Inflammatory macrophage treated with lipopolysaccharide for 1 hour (primary cell): ENCODE data around the gene NAALADL2.
"Not testable (repeated sequence)": the region's sequence is repeated elsewhere in the genome, so short reads cannot be mapped to it uniquely, and the experiment has no call there.

Source experiments
- DNase-seq, 2 donors: peaks; one replicate each; pipeline ENCODE4 v3.0.0-alpha.2; 2020 to 2022

Gene NAALADL2

GRCh38 chr3:175077216-175077615 lies 218.1 kb downstream of the NAALADL2 start:
- DNase-seq, result no peak

GRCh38 chr3:175082631-175083030 lies 223.5 kb downstream of the NAALADL2 start:
- no peak for DNase-seq

GRCh38 chr3:175087128-175087527 lies 228.0 kb downstream of the NAALADL2 start:
- not testable (repeated sequence) for DNase-seq

- DNase-seq, result no peak
These were observed 229.7 kb downstream of the NAALADL2 start for GRCh38 chr3:175088766-175089380.

- DNase-seq, result no peak
These were observed 232.4 kb downstream of the NAALADL2 start for GRCh38 chr3:175091426-175092114.

- DNase-seq, result no peak
These were observed 234.6 kb downstream of the NAALADL2 start for GRCh38 chr3:175093748-175094147.

- DNase-seq, result no peak
These were observed 235.2 kb downstream of the NAALADL2 start for GRCh38 chr3:175094344-175094743.

GRCh38 chr3:175098644-175099043 lies 239.5 kb downstream of the NAALADL2 start:
- DNase-seq, result no peak

- no peak for DNase-seq
These were observed 243.0 kb downstream of the NAALADL2 start for GRCh38 chr3:175102161-175102560.

- DNase-seq, result no peak
These were observed 244.2 kb downstream of the NAALADL2 start for GRCh38 chr3:175103298-175103697.

- DNase-seq, result no peak
These were observed 245.9 kb downstream of the NAALADL2 start for GRCh38 chr3:175105066-175105465.

- no peak for DNase-seq
These were observed 248.1 kb downstream of the NAALADL2 start for GRCh38 chr3:175107231-175107630.

GRCh38 chr3:175107995-175108394 lies 248.9 kb downstream of the NAALADL2 start:
- no peak for DNase-seq

GRCh38 chr3:175108613-175109151 lies 249.5 kb downstream of the NAALADL2 start:
- no peak for DNase-seq

GRCh38 chr3:175111036-175111435 lies 251.9 kb downstream of the NAALADL2 start:
- DNase-seq, result no peak

- DNase-seq, result no peak
These were observed 259.3 kb downstream of the NAALADL2 start for GRCh38 chr3:175118382-175118941.

- no peak for DNase-seq
These were observed 262.1 kb downstream of the NAALADL2 start for GRCh38 chr3:175121225-175121624.

GRCh38 chr3:175127075-175127662 lies 268.0 kb downstream of the NAALADL2 start:
- no peak for DNase-seq

- DNase-seq, result no peak
These were observed 270.0 kb downstream of the NAALADL2 start for GRCh38 chr3:175129126-175129525.

GRCh38 chr3:175129571-175129970 lies 270.4 kb downstream of the NAALADL2 start:
- DNase-seq, result no peak

GRCh38 chr3:175131866-175132265 lies 272.7 kb downstream of the NAALADL2 start:
- not testable (repeated sequence) for DNase-seq

- DNase-seq, result not testable (repeated sequence)
These were observed 273.6 kb downstream of the NAALADL2 start for GRCh38 chr3:175132706-175133105.

GRCh38 chr3:175144368-175144767 lies 285.2 kb downstream of the NAALADL2 start:
- no peak for DNase-seq

GRCh38 chr3:175146258-175146657 lies 287.1 kb downstream of the NAALADL2 start:
- no peak for DNase-seq
